ENCODE data around the gene ARRB2.

Gene ARRB2

GRCh38 chr17:4709794-4710692 is at the start of gene ARRB2:
TSS of gene ARRB2 (plus strand) at chr17:4710632. CDS start at chr17:4710722, 90 bp downstream.
- H3K4me3 ChIP-seq (ENCODE audit: low read depth, low read length): peak within 1 kb of the TSS; percentile 66
- TF ChIP-seq, protein P1, sequence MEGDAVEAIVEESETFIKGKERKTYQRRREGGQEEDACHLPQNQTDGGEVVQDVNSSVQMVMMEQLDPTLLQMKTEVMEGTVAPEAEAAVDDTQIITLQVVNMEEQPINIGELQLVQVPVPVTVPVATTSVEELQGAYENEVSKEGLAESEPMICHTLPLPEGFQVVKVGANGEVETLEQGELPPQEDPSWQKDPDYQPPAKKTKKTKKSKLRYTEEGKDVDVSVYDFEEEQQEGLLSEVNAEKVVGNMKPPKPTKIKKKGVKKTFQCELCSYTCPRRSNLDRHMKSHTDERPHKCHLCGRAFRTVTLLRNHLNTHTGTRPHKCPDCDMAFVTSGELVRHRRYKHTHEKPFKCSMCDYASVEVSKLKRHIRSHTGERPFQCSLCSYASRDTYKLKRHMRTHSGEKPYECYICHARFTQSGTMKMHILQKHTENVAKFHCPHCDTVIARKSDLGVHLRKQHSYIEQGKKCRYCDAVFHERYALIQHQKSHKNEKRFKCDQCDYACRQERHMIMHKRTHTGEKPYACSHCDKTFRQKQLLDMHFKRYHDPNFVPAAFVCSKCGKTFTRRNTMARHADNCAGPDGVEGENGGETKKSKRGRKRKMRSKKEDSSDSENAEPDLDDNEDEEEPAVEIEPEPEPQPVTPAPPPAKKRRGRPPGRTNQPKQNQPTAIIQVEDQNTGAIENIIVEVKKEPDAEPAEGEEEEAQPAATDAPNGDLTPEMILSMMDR (IDR thresholded peaks at IDR 0.05; ENCODE audit: low read depth, low read length): peak; percentile 67
- peak; percentile 99 for DNase-seq (ENCODE audit: low read depth, low spot score)
- in situ Hi-C loops (cut with HindIII; ENCODE audit: low sequenced_read_pairs): no loop called here

DNA sequence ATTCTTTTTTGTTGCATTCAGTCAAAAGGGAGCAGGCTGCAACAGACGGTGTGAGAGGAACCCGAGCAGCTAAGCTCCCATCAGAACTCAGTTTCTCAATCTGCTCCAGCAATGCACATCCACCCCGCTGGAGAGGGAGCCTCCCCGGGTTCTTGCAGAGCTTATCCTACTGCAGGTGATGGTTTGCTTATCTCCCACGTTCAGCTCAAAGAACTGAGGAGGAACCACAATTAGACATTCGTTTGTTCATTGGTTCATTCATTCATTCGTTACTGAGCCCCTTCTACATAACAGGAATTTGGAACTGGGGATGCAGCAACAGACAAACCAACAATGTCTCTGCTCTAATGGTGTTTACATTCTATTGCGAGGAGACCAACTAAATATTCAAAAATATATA is 46.7 kb upstream of the ARRB2 start:
- DNase-seq (ENCODE audit: low read depth, low spot score): no peak
- no peak overlapping the region for H3K4me3 ChIP-seq (ENCODE audit: low read depth, low read length)
- TF ChIP-seq, protein P1 (IDR thresholded peaks at IDR 0.05; ENCODE audit: low read depth, low read length): no peak
- in situ Hi-C loops (cut with HindIII; ENCODE audit: low sequenced_read_pairs): no loop called here

DNA sequence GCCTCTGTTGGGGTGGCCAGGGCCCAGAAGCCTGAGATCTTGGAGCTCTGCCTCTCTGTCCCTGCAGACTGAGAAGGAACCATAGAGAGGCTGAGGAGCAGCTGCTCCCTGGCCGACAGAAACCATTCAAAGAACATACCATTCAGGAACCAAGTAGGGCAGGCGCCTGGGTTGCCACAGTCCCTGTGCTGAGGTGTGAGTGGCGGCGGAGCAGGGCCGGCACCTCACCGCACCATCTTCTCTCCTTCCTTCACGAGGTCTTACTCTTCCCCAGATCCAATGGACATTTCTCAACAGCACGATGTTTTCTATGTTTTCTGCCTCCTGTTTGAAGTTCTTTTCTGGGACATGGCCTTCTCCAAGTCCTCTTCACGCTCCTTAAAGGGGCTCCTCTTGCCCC is 46.2 kb upstream of the ARRB2 start:
- no peak for DNase-seq (ENCODE audit: low read depth, low spot score)
- H3K4me3 ChIP-seq (ENCODE audit: low read depth, low read length): no peak overlapping the region
- TF ChIP-seq, protein P1 (IDR thresholded peaks at IDR 0.05; ENCODE audit: low read depth, low read length): no peak
- in situ Hi-C loops (cut with HindIII; ENCODE audit: low sequenced_read_pairs): no loop called here

GRCh38 chr17:4665027-4665426 is 45.4 kb upstream of the ARRB2 start:
- TF ChIP-seq, protein P1 (IDR thresholded peaks at IDR 0.05; ENCODE audit: low read depth, low read length): no peak
- in situ Hi-C loops (cut with HindIII; ENCODE audit: low sequenced_read_pairs): no loop called here
- no peak for DNase-seq (ENCODE audit: low read depth, low spot score)
- H3K4me3 ChIP-seq (ENCODE audit: low read depth, low read length): no peak overlapping the region

GRCh38 chr17:4666296-4666695 is 44.1 kb upstream of the ARRB2 start:
- in situ Hi-C loops (cut with HindIII; ENCODE audit: low sequenced_read_pairs): no loop called here
- no peak for DNase-seq (ENCODE audit: low read depth, low spot score)
- no peak overlapping the region for H3K4me3 ChIP-seq (ENCODE audit: low read depth, low read length)
- TF ChIP-seq, protein P1 (IDR thresholded peaks at IDR 0.05; ENCODE audit: low read depth, low read length): no peak

GRCh38 chr17:4667166-4667565 is 43.3 kb upstream of the ARRB2 start:
- TF ChIP-seq, protein P1 (IDR thresholded peaks at IDR 0.05; ENCODE audit: low read depth, low read length): no peak
- no peak for DNase-seq (ENCODE audit: low read depth, low spot score)
- no peak overlapping the region for H3K4me3 ChIP-seq (ENCODE audit: low read depth, low read length)
- in situ Hi-C loops (cut with HindIII; ENCODE audit: low sequenced_read_pairs): no loop called here

Measured in astrocyte of the spinal cord (primary cell).